ENCODE data around the gene UBE2J2.

- TF ChIP-seq POLR2A (IDR thresholded peaks at IDR 0.05), result no peak
- TF ChIP-seq, protein P1, sequence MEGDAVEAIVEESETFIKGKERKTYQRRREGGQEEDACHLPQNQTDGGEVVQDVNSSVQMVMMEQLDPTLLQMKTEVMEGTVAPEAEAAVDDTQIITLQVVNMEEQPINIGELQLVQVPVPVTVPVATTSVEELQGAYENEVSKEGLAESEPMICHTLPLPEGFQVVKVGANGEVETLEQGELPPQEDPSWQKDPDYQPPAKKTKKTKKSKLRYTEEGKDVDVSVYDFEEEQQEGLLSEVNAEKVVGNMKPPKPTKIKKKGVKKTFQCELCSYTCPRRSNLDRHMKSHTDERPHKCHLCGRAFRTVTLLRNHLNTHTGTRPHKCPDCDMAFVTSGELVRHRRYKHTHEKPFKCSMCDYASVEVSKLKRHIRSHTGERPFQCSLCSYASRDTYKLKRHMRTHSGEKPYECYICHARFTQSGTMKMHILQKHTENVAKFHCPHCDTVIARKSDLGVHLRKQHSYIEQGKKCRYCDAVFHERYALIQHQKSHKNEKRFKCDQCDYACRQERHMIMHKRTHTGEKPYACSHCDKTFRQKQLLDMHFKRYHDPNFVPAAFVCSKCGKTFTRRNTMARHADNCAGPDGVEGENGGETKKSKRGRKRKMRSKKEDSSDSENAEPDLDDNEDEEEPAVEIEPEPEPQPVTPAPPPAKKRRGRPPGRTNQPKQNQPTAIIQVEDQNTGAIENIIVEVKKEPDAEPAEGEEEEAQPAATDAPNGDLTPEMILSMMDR (IDR thresholded peaks at IDR 0.05), result no peak
Measured at GRCh38 chr1:1253972-1254666, 19.5 kb downstream of the UBE2J2 start.
